ENCODE results near the gene USP47.

The USP47 gene

DNA sequence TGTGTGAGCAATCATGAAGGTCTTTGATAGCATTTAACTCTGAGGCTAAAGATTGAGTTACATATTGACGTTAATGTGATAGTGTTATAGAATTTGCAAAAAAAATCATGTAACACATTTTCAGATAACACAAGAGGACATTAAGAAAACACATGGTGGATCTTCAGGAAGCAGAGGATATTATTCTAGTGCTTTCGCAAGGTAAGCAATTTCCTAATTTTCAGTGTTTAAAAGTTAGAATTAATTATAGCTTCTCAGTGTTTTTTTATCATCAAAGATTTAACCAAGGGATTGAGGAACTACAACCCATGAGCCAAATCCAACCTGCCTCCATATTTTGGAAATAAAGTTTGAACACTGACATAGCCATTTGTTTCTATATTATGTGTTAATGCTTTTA lies 88.1 kb downstream of the USP47 start:
- no peak overlapping the region for H3K4me3 ChIP-seq
- TF ChIP-seq, protein P1, sequence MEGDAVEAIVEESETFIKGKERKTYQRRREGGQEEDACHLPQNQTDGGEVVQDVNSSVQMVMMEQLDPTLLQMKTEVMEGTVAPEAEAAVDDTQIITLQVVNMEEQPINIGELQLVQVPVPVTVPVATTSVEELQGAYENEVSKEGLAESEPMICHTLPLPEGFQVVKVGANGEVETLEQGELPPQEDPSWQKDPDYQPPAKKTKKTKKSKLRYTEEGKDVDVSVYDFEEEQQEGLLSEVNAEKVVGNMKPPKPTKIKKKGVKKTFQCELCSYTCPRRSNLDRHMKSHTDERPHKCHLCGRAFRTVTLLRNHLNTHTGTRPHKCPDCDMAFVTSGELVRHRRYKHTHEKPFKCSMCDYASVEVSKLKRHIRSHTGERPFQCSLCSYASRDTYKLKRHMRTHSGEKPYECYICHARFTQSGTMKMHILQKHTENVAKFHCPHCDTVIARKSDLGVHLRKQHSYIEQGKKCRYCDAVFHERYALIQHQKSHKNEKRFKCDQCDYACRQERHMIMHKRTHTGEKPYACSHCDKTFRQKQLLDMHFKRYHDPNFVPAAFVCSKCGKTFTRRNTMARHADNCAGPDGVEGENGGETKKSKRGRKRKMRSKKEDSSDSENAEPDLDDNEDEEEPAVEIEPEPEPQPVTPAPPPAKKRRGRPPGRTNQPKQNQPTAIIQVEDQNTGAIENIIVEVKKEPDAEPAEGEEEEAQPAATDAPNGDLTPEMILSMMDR (IDR thresholded peaks at IDR 0.05) = no peak
- H3K27ac ChIP-seq = no peak overlapping the region
- no peak for DNase-seq (ENCODE audit: low spot score)

DNA sequence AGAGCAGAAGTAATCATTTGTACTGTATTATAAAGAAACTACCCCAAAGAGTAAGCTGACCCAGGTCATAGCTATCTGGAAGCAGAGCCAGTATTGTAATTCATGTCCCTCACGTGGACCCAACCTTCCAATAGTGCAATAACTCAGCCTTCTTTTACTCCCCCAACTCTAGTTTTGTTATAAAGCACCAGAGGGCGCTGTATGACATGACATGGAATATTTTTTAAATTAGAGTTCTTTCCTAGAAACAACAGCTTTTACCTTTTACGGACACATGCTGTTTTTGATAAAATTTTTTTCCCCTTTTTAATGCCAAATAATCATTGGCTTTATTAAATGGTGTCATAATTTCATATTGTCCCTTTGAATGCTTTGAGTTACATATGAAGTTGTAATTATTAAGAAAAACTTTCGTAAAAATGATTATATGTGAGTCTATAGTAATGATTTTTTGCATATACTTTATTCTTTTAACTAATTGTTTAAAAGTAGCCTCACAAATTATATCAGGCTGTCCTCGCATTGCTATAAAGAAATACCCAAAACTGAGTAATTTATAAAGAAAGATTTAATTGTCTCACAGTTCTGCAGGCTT lies 89.8 kb downstream of the USP47 start:
- no peak overlapping the region for H3K4me3 ChIP-seq
- DNase-seq (ENCODE audit: low spot score) = no peak
- no peak overlapping the region for H3K27ac ChIP-seq
- TF ChIP-seq, protein P1 (IDR thresholded peaks at IDR 0.05) = peak; percentile 40

DNA sequence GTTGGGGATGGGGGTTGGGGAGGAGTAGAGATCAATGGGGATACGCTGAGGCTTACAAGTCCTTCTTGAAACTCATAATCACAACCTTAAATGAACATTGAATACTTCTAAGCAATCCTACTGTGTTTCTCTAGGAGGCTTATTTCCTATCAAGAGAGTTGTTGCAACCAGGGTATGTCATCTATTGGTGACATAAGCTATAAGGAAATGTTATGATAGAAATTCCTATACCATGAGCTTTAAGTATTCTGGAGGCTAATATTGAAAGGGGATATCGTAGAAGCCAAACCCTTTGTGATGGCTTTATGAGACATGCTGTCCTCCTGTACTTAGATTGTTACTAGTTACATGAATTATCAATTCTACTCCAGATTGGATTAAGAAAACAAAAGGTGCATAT lies 93.8 kb downstream of the USP47 start:
- no peak for DNase-seq (ENCODE audit: low spot score)

DNA sequence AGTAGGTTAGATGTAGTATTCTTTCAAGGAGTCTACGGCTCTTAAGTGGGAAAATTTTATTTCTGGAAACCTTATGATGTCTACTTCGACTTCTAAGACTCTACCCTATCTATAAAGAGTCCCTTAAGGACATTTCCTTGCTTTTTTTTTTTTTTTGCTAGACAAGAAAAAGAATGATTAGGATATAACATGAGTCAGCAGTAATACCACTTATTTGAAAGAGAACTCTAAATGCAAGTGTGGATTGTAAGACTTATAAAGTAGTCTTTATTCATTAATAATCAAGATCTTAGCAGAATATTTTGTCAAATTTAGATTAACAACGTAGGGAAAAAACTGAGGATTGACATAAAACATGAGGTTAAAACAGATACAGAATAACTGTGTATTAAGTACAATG lies 95.7 kb downstream of the USP47 start:
- TF ChIP-seq, protein P1 (IDR thresholded peaks at IDR 0.05) = no peak
- DNase-seq (ENCODE audit: low spot score) = no peak
- Histone ChIP-seq H3K4me3 (no peak overlapping the region), H3K27ac (no peak overlapping the region)

More for the DNA sequence above, 93.8 kb downstream of the USP47 start:
- H3K27ac ChIP-seq = no peak overlapping the region
- no peak overlapping the region for H3K4me3 ChIP-seq
- TF ChIP-seq, protein P1 (IDR thresholded peaks at IDR 0.05) = no peak

DNA sequence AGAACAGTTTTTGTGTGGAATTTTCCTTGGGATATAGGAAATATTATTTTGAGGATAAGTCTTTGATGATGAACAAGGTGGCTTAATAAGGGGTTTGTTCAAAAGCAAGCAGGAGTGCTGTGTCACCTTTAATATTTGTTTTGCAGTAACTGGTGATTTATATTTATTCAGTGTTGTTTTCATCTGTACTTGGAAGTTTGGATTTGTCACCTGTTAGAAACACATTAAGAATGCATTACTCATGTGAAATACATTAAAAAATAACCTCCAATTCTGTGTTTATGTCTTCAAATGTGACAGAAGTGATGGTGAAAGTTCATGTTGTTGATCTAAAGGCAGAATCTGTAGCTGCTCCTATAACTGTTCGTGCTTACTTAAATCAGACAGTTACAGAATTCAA lies 96.2 kb downstream of the USP47 start:
- TF ChIP-seq, protein P1 (IDR thresholded peaks at IDR 0.05) = no peak
- DNase-seq (ENCODE audit: low spot score) = no peak
- Histone ChIP-seq H3K4me3 (no peak overlapping the region), H3K27ac (no peak overlapping the region)

DNA sequence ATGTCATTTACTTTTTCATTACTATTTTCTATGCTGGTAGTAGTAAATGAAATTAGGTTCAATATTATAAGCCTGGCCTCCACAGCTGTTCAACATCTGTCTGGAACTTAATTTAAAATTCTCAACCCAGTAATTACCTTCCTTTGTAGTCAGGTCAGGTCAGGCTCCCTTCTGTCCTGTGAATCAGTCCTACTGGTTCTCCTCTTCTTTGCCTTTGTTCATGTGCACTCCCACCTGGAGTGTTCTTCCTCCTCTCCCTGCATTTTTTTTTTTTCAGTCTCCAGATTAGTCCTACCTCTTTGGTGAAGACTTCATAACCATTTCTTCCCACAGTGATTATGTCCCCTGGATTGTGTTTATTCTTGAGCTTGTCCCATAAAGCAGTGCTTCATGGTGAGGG lies 98.8 kb downstream of the USP47 start:
- DNase-seq (ENCODE audit: low spot score) = no peak
- Histone ChIP-seq H3K4me3 (no peak overlapping the region), H3K27ac (no peak overlapping the region)
- TF ChIP-seq, protein P1 (IDR thresholded peaks at IDR 0.05) = no peak

DNA sequence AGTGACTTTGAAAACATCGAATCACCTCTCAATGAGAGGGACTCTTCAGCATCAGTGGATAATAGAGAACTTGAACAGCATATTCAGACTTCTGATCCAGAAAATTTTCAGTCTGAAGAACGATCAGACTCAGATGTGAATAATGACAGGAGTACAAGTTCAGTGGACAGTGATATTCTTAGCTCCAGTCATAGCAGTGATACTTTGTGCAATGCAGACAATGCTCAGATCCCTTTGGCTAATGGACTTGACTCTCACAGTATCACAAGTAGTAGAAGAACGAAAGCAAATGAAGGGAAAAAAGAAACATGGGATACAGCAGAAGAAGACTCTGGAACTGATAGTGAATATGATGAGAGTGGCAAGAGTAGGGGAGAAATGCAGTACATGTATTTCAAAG lies 100.9 kb downstream of the USP47 start:
- Histone ChIP-seq H3K4me3 (no peak overlapping the region), H3K27ac (no peak overlapping the region)
- no peak for DNase-seq (ENCODE audit: low spot score)
- TF ChIP-seq, protein P1 (IDR thresholded peaks at IDR 0.05) = no peak
